Prostate gland (tissue), 2 donors: ENCODE results near the gene HTRA2.

ENCODE experiments used
- CTCF ChIP-seq, 4 experiments: fragments of 200-600 bp in 2 of 4; fragments of 450-650 bp in 2 of 4; sonication (generic) in 2 of 4; IDR thresholded peaks; 1 replicate in 3 of 4; 2 replicates in 1 of 4; pipeline ENCODE4 v1.5.1; 2016 to 2019; ENCODE audit warnings: antibody characterized with exemption in 4 of 4, mild to moderate bottlenecking in 2 of 4, moderate library complexity in 2 of 4
- POLR2A ChIP-seq: fragments of 450-650 bp; IDR thresholded peaks from one replicate; pipeline ENCODE4 v1.6.1; 2016; ENCODE audit warnings: antibody characterized with exemption, mild to moderate bottlenecking
- POLR2AphosphoS5 ChIP-seq: sonication (generic); formaldehyde crosslinking; IDR thresholded peaks from one replicate; pipeline ENCODE4 v1.6.1; 2017; ENCODE audit warnings: antibody characterized with exemption

GRCh38 chr2:74558284-74559230, 28.8 kb downstream of the HTRA2 start:
- no peak for TF ChIP-seq CTCF (IDR thresholded peaks at IDR 0.05)
- TF ChIP-seq POLR2A: no peak
- TF ChIP-seq POLR2AphosphoS5: no peak
